Epidermal melanocyte (primary cell): Measurements from ENCODE around the gene ADAMTS15.

Source experiments
- DNase-seq: peaks from one replicate; pipeline ENCODE4 v3.0.0; 2011; ENCODE audit warnings: low spot score; ENCODE audit not compliant: insufficient read length

The ADAMTS15 gene

GRCh38 chr11:130457623-130458409 is 9.4 kb downstream of the ADAMTS15 start:
- no peak for DNase-seq

GRCh38 chr11:130458410-130458729 is 9.9 kb downstream of the ADAMTS15 start:
- no peak for DNase-seq

GRCh38 chr11:130459521-130459920 is 11.1 kb downstream of the ADAMTS15 start:
- no peak for DNase-seq

GRCh38 chr11:130462101-130462885 is 13.8 kb downstream of the ADAMTS15 start:
- no peak for DNase-seq

- DNase-seq: no peak
Measured at GRCh38 chr11:130462931-130463330, 14.5 kb downstream of the ADAMTS15 start.

- no peak for DNase-seq
Measured at GRCh38 chr11:130464291-130464812, 15.9 kb downstream of the ADAMTS15 start.

- DNase-seq: no peak
Measured at GRCh38 chr11:130465263-130465662, 16.8 kb downstream of the ADAMTS15 start.

GRCh38 chr11:130467116-130467900 is 18.9 kb downstream of the ADAMTS15 start:
- DNase-seq: no peak

GRCh38 chr11:130469181-130469580 is 20.7 kb downstream of the ADAMTS15 start:
- no peak for DNase-seq

- no peak for DNase-seq
Measured at GRCh38 chr11:130470832-130471706, 22.6 kb downstream of the ADAMTS15 start.

GRCh38 chr11:130471731-130472433 is 23.4 kb downstream of the ADAMTS15 start:
- DNase-seq: no peak

- DNase-seq: no peak
Measured at GRCh38 chr11:130472434-130472961, 24.1 kb downstream of the ADAMTS15 start.

GRCh38 chr11:130473056-130473794 is 24.8 kb downstream of the ADAMTS15 start:
- DNase-seq: no peak

- no peak for DNase-seq
Measured at GRCh38 chr11:130473795-130474377, 25.4 kb downstream of the ADAMTS15 start.

GRCh38 chr11:130474637-130475400 is 26.4 kb downstream of the ADAMTS15 start:
- DNase-seq: no peak

GRCh38 chr11:130475426-130476053 is 27.1 kb downstream of the ADAMTS15 start:
- DNase-seq: no peak

- peak; percentile 17 for DNase-seq
Measured at GRCh38 chr11:130476200-130476921, 27.9 kb downstream of the ADAMTS15 start.
